ENCODE data around the gene CLEC10A.
"Not testable (repeated sequence)": the region's sequence is repeated elsewhere in the genome, so short reads cannot be mapped to it uniquely, and the experiment has no call there.

DNA sequence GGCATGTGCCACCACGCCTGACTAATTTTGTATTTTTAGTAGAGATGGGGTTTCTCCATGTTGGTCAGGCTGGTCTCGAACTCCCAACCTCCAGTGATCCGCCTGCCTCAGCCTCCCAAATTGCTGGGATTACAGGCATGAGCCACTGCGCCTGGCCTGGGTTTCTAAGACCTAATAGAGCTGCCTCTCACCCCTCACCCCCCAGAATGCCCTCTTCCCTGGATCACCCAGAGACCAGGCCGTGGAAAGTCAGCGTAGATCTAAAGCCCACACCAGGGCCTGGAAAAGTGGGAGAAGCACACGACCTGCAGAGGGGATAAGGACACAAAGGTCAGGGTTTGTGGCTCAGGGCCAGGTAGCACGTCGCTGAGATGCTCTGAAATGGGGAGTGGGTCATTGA, 29.5 kb downstream of the CLEC10A start:
- TF ChIP-seq, protein P1, sequence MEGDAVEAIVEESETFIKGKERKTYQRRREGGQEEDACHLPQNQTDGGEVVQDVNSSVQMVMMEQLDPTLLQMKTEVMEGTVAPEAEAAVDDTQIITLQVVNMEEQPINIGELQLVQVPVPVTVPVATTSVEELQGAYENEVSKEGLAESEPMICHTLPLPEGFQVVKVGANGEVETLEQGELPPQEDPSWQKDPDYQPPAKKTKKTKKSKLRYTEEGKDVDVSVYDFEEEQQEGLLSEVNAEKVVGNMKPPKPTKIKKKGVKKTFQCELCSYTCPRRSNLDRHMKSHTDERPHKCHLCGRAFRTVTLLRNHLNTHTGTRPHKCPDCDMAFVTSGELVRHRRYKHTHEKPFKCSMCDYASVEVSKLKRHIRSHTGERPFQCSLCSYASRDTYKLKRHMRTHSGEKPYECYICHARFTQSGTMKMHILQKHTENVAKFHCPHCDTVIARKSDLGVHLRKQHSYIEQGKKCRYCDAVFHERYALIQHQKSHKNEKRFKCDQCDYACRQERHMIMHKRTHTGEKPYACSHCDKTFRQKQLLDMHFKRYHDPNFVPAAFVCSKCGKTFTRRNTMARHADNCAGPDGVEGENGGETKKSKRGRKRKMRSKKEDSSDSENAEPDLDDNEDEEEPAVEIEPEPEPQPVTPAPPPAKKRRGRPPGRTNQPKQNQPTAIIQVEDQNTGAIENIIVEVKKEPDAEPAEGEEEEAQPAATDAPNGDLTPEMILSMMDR (conservative IDR thresholded peaks at IDR 0.05; ENCODE audit: low read length) = not testable (repeated sequence)
- not testable (repeated sequence) for TF ChIP-seq EZH2phosphoT487 (IDR thresholded peaks at IDR 0.05; ENCODE audit: borderline replicate concordance)
